Stimulated activated CD4-positive, alpha-beta T cell treated with anti-CD3 and anti-CD28 coated beads, Interleukin-15, amount 100 ng/mL, for 1 hour (primary cell): ENCODE results near the gene MAP3K7CL.
"Not testable (repeated sequence)": the region's sequence is repeated elsewhere in the genome, so short reads cannot be mapped to it uniquely, and the experiment has no call there.

Source experiments
- DNase-seq, 2 donors: peaks; one replicate each; pipeline ENCODE4 v3.0.0-alpha.2; 2020; ENCODE audit warnings: low read depth in 1 of 2, low spot score in 1 of 2

The MAP3K7CL gene

DNA sequence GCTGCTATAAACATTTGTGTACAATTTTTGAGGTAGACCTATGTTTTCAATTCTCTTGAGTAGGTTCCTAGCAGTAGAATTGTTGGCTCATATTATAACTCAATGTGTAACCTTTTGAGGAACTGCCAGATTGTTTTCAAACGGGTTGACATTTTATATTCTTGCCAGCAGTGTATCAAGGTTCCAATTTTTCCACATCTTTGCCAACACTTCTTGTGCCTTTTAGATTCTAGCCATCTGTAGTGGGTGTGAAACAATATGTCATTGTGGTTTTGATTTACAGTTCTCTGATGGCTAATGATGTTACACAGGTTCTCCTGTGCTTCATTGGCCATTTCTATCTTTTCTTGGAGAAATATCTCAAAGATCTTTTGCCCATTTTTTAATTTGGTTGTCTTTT lies 36.4 kb downstream of the MAP3K7CL start:
- DNase-seq, result no peak

- not testable (repeated sequence) for DNase-seq
These were observed 37.0 kb downstream of the MAP3K7CL start for GRCh38 chr21:29167481-29167880.

DNA sequence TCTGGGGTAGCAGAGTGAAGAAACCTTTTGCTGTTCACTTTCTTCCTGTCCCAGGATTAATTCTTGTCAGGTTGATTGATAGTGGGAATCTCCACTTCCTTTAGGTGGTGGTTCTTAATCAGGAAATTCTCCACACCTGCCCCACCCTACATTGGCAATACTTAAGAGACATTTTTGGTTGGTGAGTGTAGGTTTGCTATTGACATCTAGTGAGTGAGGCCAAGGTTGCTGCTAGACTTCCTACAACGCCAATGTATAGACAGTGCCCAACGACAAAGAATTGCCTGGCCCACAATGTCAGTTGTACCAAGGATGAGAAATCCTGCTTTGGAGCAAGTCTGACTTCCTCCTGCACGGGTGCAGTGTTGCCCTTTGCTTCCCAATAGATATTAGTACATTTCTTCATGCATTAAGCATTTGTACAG lies 38.5 kb downstream of the MAP3K7CL start:
- DNase-seq, result no peak

DNA sequence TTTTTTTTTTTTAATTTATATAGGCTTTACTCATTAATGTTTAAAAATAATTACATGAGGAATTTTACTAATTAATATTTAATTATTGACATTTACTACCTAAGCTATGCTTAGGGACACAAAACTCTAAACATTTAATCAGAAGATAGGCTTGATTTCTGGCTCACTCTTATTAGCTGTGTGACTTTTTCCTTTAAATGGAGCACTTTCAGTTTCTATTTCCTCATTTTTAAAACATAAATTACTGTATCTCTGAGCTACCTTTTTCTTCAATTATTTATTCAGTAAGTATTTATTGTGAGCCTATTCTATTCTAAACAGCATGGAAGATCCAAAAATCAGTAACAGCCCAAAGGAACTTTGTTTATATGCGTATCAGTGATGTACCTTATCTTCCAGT lies 40.5 kb downstream of the MAP3K7CL start:
- DNase-seq, result no peak

DNA sequence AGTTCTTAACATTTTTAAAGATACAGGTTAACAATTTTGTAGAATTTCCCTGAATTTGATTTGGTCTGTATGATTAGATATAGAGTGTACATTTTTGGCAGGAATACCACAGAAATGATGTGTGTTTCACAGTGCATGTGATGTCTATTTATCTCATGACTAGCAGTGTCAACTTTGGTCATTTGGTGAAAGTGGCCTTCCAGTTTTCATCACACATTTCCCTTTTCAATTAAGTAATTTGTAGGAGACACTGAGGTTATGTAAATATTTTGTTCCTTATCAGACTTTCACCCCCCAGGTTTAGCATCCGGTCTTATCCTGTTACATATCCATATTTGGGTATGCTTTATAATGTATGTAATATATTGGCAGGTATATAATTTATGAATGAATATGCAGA lies 41.8 kb downstream of the MAP3K7CL start:
- DNase-seq, result no peak

DNA sequence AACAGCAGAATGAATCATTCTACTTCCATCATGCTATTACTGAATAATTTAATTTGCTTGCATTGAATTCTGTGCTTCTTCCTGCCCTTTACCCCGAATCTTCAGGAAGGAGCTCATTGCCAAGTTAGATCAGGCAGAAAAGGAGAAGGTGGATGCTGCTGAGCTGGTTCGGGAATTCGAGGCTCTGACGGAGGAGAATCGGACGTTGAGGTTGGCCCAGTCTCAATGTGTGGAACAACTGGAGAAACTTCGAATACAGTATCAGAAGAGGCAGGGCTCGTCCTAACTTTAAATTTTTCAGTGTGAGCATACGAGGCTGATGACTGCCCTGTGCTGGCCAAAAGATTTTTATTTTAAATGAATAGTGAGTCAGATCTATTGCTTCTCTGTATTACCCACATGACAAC lies 44.2 kb downstream of the MAP3K7CL start:
- no peak for DNase-seq

GRCh38 chr21:29175408-29176134 lies 45.1 kb downstream of the MAP3K7CL start:
- no peak for DNase-seq

DNA sequence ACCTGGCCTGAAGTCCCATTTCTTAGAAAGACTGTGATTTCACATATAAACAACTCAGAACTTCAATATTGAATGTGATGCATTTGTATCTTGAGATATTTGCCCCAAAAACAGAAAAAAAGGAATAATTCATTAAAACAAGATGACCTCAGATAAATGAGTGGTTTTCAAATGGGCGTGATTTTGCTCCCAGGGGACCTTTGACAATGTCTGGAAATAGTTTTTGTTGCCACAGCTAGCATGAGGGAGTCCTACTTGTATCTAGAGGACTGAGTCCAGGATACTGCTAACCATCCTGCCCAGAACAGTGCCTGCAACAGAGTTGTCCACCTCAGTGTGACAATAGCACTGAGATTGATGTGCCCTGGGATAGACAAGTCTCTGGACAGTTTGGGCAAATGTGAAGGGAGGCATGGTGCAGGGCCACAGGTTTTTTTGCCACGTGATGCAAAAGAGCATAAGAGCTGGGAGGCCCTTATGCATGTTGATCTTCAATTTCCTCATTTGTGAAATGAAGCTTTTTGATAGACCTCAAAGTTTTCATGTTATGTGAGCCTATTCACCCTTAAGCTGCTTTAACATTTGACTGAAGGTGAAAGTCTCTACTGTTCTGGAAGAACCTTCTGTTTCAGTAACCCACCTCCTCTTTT lies 46.2 kb downstream of the MAP3K7CL start:
- no peak for DNase-seq

GRCh38 chr21:29177800-29178199 lies 47.4 kb downstream of the MAP3K7CL start:
- no peak for DNase-seq

GRCh38 chr21:29178926-29179325 lies 48.5 kb downstream of the MAP3K7CL start:
- no peak for DNase-seq

DNA sequence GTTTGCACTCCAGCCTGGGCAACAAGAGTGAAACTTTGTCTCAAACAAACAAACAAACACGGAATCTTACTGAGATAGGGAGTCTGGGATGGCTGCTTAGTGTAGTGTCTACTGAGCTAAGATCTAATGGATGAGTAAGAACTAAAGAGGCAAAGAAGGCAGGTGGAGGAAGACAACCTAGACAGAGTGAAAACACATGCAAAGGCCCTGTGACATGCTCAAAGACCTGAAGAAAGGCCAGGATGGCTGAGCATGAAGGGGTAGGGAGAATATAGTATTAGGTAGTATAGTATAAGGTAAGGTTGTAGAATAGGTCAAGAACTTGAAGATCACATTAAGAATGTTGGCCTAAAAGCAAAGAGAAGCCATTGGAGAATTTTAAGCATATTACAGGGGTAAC lies 49.1 kb downstream of the MAP3K7CL start:
- no peak for DNase-seq

DNA sequence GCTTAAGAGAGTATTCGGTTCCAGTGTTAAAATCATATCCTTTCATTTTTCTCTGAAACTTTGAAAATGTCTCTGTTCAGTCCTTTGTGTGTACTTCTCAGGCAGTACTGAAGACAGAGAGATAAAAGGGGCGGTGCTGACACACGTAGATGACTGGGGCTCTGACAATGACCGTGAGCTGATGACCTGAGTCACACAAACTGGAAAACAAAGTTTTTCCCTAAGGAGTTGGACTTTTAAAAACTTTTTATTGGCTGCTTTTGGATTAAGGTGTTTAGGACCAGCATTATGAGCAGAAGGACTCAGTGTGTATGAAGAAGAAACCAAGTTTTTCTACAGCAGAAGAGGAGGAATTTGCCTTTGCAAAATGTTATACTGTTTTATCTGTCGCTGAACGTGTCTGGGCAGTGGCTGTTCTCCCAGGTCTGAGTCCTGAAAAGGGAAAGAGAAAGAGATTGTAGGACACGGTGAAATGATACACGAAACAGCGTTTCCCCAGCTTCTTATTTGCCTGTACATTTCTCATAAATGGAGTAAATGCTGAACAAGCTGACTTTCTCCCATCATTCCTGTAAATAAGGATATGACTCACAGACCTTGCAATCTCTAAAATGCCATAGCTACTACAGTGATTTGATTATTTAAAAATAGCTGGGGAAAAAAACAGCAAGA lies 51.5 kb downstream of the MAP3K7CL start:
- no peak for DNase-seq

DNA sequence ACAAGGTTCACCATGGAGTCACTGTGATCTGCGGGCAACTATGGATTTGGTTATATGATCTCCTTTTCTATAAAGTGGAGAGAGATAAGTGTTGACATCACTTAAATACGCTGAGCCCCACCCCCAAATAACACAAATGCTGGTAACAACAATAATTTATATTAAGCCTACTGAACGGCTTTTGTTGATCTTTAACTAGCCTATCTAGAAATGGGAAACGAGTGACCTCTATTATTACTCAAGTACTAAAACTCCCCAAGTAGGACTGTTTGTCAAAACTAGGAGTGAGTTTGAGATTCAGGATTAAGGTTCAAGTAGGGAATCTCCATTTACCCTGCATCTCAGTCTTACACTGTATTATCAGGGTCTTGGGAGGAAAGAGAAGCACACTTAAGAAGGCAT lies 52.2 kb downstream of the MAP3K7CL start:
- no peak for DNase-seq

DNA sequence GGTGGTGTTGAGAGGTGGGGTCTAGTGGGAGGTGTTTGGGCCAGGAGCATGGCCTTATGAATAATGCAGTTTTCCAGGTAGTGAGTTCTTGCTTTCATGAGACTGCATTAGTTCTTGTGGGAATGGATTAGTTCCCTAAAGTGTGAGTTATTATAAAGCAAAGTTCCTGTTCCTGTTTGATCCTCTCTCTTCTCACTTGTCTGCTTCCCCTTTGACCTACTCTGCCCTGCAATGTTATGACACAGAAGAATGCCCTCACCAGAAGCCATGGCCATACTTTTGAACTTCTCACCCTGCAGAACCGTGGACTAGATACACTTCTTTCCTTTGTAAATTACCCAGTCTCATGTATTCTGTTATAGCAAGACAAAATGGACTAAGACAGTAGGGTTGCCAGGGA lies 53.6 kb downstream of the MAP3K7CL start:
- no peak for DNase-seq

DNA sequence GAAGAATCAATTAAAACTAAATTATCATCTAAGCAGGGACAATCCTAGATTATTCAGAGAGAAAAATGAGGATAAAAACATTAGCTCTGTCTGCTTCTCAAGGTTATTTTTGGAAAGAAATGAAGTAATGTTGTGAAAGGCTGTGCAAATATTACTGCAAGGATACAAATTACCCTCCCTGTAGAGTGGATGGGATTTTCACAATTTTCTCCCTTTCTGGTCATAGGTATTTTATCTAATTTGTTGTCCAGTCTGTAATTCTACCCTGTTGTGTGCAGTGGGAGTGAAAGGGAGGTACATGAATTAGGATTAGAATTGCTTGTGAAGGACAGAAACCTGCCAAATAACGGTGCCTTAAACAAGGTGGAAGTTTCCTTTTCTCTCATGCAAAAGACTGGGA lies 54.7 kb downstream of the MAP3K7CL start:
- no peak for DNase-seq

DNA sequence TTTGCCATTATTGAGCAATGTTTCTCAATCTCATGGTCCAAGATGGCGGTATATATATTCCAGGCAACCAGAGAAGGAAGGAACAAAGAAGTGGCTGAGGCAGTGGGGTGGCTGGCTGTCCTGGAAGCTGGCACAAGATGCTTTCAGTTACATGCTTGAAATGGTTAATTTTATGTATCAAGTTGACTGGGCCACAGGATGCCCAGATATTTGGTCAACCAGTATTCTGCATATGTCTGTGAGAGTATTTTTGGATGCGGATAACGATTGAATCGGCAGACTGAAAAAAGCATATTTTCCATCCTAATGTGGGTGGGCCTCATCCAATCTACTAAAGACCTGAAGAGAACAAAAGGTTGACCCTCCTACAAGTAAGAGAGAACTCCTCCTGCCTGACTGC lies 55.2 kb downstream of the MAP3K7CL start:
- no peak for DNase-seq

DNA sequence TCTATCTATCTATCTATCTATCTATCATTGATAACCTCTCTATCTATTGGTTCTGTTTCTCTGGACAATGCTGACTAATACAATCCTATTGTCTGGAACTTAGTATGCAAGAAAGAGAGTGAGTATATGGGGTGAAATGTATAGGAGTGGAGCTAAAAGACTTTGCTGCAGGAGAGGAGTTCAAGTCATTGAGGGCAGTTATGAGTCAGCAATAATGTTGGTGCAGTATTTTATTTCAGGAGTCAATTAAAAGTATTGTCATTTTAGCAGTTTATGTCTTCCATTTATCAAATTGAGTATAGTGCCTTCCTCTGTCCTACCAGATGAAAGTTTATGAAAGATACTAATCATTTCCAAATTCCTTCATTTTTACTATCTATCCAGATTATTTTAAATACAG lies 55.8 kb downstream of the MAP3K7CL start:
- no peak for DNase-seq

DNA sequence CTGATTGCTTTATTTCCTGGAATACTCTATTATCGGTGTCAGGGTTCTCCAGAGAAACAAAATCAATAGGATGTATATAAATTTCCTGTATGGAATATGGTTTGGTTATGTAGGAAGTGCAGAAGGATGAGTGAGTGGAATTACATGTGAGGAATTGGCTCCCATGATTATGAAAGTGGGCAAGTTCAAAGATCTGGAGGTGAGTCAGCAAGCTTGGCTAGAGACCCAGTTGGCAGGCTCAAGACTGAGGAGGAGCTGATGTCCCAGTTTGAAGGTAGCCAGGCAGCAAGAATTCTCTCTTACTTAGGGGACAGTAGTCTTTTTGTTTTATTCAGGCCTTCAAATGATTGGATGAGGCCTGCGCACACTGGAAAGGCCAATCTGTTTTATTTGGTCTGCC lies 57.5 kb downstream of the MAP3K7CL start:
- DNase-seq, result no peak

GRCh38 chr21:29189353-29189752 lies 58.9 kb downstream of the MAP3K7CL start:
- DNase-seq, result no peak

DNA sequence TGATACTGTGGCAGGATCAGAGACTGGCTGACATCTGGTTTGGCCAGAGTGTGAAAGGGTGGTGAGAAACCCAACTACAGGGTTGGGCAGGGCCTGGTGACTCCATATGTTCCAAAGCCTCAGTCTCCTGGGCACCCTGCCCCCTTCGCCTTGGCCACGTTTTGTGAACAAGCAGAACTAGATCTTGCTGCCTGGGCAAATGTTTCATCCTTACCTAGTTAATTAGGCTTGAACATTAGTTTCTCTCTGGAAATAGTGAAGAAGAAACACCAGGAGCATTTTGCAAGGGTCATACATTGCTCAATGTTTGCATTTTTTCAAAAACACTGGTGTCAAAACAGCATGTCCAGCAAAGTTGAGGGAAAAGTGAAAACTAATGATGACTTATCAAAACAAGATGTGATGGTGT lies 60.5 kb downstream of the MAP3K7CL start:
- DNase-seq, result no peak

GRCh38 chr21:29193072-29193471 lies 62.6 kb downstream of the MAP3K7CL start:
- DNase-seq, result no peak

DNA sequence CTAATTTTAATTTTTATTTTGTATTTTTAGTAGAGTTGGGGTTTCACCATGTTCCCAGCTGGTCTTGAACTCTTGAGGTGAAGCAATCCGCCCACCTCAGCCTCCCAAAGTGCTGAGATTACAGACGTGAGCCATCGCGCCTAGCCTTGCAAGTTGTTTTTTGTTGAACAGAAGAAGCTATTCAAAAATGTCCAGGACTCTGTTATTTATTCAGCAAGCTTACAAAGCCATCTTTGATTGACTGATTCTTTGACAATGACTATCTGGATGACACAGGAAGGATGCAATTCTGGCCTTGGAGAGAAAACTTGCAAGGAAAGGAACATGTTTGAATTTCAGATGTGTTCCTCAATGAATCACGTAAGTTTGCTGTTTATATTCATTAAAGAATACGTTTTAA lies 63.5 kb downstream of the MAP3K7CL start:
- no peak for DNase-seq
